Measurements from ENCODE around the gene DSC1.

The DSC1 gene

GRCh38 chr18:31102941-31103340 is 59.7 kb downstream of the DSC1 start:
- no peak for DNase-seq (ENCODE audit: low read depth)

GRCh38 chr18:31102025-31102684 is 60.5 kb downstream of the DSC1 start, which contains the start of gene DSC2:
TSS of gene DSC2 (minus strand) at chr18:31102421. CDS start at chr18:31101971, 450 bp downstream.
- DNase-seq (ENCODE audit: low read depth) = no peak

- DNase-seq (ENCODE audit: low read depth) = no peak
These were observed 61.3 kb downstream of the DSC1 start for GRCh38 chr18:31101183-31102024.

- DNase-seq (ENCODE audit: low read depth) = no peak
These were observed 62.0 kb downstream of the DSC1 start for GRCh38 chr18:31100436-31101182.

DNA sequence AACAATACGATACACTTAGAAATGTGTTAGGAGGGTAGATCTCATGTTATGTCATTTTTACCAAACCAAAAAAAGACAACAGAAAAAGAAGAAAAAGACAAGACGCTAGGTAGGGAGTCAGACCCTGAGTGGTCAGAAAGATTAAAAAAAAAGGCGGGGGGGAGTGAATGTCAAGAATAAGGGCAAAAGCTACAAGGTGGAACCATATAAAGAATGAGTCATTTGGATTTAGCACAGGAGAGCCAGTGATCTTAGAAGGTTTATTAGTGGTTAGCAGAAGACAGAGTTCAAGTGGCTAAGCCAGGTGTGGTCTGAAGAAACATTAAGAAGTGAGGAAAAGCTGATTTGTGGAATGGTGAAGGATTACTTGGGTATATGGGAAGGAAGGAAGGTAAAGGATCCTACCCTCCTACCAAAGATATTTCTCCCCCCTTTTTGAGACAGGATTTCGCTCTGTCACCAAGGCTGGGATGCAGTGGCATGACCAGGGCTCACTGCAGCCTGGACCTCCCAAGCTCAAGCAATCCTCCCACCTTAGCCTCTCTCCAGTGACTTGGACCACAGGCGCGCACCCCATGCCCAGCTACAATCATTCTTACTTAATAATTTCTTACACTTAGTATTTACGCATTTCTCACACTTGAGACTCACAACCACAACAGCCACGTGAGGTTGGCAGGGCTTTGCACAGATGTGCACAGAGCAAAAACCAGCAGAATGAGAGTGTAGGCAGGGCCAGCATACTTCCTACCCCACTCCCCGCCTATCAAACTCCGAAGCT is 63.0 kb downstream of the DSC1 start:
- DNase-seq (ENCODE audit: low read depth) = no peak

DNA sequence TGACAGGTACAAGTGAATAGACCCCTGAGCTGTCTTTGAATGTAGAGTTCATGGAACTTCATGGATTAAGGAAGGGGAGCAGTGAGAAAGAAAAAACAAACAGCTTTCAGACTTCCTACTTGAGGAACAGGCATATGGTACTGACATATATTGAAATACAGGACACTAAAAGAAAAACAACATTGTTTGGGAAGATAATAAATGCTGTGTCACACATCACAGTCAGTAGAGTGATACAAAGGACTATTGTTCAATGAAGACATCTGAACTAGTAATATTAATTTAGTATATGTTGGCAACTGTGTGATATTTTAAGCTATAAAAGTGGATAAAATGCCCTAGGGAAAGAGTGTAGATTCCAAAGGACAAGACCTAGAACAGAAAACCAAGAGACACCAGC is 63.8 kb downstream of the DSC1 start:
- no peak for DNase-seq (ENCODE audit: low read depth)

DNA sequence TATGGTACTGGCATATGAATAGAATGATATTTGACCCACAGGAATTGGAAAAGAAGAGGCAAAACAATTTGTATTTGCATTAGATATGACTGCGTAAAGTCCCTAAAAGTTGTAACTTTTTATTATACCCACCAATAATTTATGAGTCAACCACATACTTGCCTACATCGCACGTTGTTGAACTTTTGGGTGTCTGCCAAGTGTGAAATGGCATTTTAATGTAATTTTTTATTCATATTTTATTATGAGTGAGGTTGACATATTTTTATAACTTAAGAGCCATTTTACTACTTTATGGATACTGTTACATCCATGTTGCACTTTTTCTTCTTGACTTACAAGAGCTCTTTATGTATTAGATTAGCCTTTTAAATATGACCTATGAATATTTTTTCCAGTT is 65.0 kb downstream of the DSC1 start:
- DNase-seq (ENCODE audit: low read depth) = no peak

DNA sequence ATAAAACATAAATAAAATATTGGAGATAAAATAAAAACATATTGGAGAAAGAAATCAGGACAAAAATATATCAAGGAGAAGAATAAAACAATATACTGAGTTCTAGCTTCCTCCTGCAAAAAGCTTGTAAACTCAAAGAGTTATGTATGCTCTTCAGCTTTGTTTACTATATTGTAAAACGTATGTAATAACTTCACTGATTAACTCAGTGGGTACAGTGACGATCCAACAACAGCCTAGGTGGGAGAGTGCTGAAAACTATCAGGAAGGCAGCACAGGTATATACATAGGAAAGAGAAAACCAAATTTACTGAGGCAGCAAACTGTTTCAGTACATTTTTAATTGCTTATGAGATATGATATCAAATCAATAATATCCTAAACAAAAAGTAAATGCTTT is 68.8 kb downstream of the DSC1 start:
- DNase-seq (ENCODE audit: low read depth) = no peak

DNA sequence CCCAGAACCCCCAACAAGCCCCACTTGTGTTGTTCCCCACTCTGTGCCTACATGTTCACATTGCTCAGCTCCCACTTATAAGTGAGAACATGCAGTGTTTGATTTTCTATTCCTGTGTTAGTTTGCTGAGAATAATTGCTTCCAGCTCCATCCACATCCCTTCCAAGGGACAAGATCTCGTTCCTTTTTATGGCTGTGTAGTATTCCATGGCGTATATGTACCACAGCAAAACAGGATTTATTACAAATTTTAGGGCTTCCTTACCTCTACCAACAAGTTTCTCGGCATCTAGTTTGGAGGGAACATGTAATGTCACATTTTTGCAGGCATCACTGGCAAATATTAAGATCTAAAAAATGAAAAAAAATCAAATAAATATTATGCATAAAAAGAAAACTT is 69.4 kb downstream of the DSC1 start:
- DNase-seq (ENCODE audit: low read depth) = no peak

DNA sequence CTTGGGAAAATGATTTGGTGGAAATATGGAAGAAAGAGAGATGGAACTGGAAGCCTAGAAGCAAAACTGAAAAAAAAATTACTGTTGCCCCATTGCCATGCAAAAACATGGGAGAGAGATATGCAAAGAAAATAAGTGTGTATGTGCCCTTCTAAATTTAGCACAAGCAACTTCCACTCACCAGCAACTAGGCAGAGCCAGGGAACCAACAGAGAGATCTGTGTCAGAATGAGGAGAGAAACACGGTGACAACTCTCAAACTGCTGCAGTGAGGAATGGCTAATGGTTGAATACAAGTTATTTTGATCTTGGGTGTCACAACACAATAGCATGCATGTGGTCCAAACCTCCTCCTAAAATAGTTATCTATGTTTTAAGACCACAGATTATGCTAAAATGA is 71.3 kb downstream of the DSC1 start:
- no peak for DNase-seq (ENCODE audit: low read depth)

DNA sequence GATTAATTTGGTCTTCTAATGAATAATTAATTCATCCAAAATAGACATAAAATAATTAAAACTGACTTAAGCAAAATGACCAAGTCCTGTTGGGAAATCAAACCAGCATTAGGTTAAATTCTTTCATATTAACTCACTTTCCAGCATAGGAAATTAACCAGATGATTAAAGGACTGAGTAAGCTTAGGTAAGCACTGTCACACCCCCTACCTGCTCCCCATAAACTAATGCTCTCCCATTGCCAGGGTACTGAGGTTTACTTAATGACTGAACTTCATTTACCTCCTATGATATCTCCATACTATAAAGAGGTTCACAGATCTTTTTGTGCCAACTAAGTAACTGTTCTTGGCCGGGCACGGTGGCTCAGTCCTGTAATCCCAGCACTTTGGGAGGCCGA is 74.1 kb downstream of the DSC1 start:
- DNase-seq (ENCODE audit: low read depth) = no peak

DNA sequence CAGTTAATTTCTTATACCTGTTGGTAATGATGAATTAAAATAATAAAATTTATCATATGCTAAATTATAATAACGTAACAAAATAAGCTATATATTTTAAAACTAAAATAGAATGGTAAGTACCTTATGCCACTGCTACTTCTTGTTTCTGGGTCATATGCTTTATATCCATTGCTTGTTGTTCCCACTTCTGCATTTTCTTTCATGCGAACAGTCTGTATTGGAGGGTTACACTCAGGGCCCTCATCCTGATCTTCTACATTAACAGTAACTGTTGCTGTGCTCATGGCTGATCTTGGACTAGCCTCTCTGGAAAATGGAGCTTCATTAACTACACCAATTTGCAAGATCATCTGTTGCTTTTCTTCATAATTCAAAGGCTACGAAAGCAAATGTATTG is 82.7 kb downstream of the DSC1 start:
- no peak for DNase-seq (ENCODE audit: low read depth)
